Measurements from ENCODE around the gene POLRMT.

The POLRMT gene

DNA sequence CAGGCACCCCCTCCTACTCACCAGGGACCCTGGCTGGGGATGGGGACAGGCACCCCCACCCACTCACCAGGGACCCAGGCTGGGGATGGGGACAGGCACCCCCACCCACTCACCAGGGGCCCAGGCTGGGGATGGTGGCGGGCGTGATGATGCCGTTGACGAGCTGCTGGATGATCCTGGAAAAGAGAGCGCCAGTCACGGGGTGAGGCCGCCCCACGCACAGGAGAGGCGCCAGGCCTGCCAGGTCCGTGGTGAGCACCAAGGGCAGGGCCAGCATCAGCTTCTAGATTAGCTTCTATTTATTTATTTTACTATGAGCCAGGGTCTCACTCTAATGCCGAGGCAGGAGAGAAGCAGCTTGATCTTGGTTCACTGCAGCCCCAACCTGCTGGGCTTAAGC is 16.8 kb upstream of the POLRMT start:
- no peak for DNase-seq

DNA sequence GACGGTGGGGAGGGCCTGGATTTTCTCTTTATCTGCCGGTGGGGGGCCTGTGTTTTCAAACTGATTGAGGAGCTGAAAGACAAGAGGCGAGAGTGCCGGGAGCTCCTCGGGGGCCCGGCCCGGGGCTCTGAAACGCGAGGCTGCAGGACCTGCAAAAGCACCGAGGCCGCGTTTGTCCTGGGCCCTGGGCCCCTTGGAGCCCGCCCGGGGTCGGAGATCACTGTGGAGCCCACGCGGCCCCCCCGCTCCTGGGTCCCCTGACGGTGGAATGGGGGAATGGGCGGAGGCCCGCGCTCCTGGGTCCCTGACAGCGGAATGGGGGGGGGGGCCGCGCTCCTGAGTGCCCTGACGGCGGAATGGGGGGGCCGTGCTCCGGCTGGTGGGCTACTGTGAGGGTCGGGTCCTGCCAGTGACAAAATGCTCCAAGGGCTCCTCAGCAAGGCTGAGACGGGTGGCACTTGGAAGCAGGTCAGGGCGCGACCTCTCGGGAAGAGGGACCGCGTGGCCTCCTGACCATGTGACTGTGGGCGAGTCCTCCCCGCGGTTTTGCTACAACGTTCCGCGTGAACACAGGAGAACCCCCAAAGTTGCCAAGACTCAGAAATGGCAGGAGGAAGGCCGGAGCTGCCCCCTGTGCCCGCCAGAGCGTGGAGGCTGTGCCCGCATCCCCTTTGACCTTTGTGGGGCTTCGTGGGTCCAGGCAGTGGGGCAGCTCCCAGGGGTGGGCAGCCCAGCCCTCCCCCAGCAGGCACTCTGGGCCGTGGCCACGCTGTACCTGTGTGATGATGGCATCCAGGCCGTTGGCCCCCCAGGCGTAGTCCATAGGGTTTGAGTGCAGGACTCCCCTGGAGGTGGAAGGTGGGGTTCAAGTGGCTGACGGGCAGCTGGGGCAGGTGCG is 15.8 kb upstream of the POLRMT start:
- DNase-seq = no peak
- in situ Hi-C loops (cut with MboI; ENCODE audit: low pct_unique_long_range_greater_than_20kb, low sequenced_read_pairs) = no loop called here

More for the DNA sequence above, 16.8 kb upstream of the POLRMT start:
- in situ Hi-C loops (cut with MboI; ENCODE audit: low pct_unique_long_range_greater_than_20kb, low sequenced_read_pairs) = no loop called here

- no peak for DNase-seq
- in situ Hi-C loops (cut with MboI; ENCODE audit: low pct_unique_long_range_greater_than_20kb, low sequenced_read_pairs) = no loop called here
Measured at GRCh38 chr19:648305-648704, 15.0 kb upstream of the POLRMT start.

GRCh38 chr19:647566-648284 is 14.4 kb upstream of the POLRMT start:
- DNase-seq = no peak
- in situ Hi-C loops (cut with MboI; ENCODE audit: low pct_unique_long_range_greater_than_20kb, low sequenced_read_pairs) = no loop called here

DNA sequence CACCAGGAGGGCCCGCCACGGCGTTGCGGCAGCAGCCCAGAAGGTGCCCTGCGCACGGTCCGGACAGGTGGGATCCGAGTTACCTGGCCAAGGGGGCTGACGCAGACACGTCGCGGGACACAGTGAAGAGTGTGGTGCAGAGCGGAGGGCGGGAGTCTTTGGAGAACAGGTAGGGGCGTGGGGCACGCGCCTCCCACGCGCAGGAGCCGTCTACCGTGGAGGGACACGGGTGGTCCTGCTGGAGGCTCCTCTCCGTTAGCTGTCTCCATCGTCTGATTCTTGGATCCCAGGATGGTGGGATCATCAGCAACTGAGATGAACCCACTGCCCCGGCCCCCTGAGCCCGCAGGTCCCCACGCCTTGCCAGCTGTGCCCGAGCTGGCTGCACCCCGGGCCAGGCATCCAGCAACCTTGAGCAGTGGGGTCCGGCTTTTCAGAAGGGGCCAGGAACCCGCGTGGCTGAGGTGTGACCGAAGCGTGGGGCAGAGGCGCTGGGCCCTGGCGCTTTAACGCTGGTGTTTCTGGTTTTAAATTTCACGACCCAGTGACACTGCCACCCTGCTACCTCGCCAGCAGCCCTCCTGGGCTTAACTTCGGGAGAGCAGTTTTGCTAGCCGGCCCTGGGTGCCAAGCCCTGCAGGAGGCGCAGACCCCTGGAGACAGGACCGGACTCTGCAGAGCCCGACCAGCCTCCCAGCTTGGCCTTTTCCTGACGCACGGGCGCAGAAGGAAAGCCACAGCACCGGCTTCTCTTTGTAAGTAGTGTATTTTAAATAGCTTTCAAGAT is 13.6 kb upstream of the POLRMT start:
- in situ Hi-C loops (cut with MboI; ENCODE audit: low pct_unique_long_range_greater_than_20kb, low sequenced_read_pairs) = no loop called here
- DNase-seq = no peak

GRCh38 chr19:645912-646778 is 12.8 kb upstream of the POLRMT start:
- in situ Hi-C loops (cut with MboI; ENCODE audit: low pct_unique_long_range_greater_than_20kb, low sequenced_read_pairs) = no loop called here
- DNase-seq = no peak

GRCh38 chr19:644789-645188 is 11.5 kb upstream of the POLRMT start:
- in situ Hi-C loops (cut with MboI; ENCODE audit: low pct_unique_long_range_greater_than_20kb, low sequenced_read_pairs) = no loop called here
- DNase-seq = no peak

GRCh38 chr19:644363-644762 is 11.0 kb upstream of the POLRMT start:
- in situ Hi-C loops (cut with MboI; ENCODE audit: low pct_unique_long_range_greater_than_20kb, low sequenced_read_pairs) = no loop called here
- no peak for DNase-seq

DNA sequence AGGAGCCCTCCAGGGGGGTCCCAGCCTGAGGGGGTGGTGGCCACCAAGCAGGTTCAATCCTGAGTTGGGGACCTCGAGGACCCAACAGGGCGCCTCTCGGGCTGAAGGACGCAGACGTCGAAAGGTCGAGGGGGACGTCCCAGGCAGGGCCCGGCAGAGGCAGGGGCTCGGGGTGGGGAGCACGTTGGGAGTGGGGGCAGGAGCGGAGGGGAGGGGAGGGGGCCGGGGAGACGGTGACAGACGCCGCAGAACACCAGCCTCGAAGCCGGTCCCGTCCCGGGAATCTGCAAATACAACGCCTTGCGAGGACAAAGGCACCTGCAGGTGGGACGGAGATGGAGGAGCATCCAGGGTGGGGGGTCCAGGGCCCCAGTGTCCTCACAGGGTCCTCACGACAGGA is 10.4 kb upstream of the POLRMT start:
- no peak for DNase-seq
- in situ Hi-C loops (cut with MboI; ENCODE audit: low pct_unique_long_range_greater_than_20kb, low sequenced_read_pairs) = no loop called here

GRCh38 chr19:642767-643727 is 9.7 kb upstream of the POLRMT start:
- no peak for DNase-seq
- in situ Hi-C loops (cut with MboI; ENCODE audit: low pct_unique_long_range_greater_than_20kb, low sequenced_read_pairs) = no loop called here

GRCh38 chr19:641702-642101 is 8.4 kb upstream of the POLRMT start:
- no peak for DNase-seq
- in situ Hi-C loops (cut with MboI; ENCODE audit: low pct_unique_long_range_greater_than_20kb, low sequenced_read_pairs) = no loop called here

GRCh38 chr19:640606-641189 is 7.4 kb upstream of the POLRMT start:
- no peak for DNase-seq
- in situ Hi-C loops (cut with MboI; ENCODE audit: low pct_unique_long_range_greater_than_20kb, low sequenced_read_pairs) = no loop called here

DNA sequence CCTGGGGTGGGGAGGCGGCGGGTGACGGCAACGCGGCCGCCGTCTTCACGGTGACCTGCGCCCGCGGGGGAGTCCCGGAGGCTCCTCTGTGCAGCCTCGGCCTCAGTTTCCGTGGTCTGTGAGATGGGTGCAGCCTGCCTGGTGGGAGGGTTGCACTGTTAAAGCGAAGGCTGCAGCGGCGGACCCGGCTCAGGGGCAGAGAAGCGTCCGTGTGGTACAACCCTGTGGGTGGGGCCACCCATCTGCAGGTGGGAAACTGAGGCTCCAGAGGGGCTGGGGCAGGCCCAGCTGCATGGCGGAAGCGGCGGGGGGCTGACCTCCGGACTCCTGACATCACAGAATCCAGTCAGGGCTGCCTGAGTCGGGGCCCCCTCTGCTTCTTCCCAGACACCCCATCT is 6.8 kb upstream of the POLRMT start:
- in situ Hi-C loops (cut with MboI; ENCODE audit: low pct_unique_long_range_greater_than_20kb, low sequenced_read_pairs) = no loop called here
- no peak for DNase-seq

DNA sequence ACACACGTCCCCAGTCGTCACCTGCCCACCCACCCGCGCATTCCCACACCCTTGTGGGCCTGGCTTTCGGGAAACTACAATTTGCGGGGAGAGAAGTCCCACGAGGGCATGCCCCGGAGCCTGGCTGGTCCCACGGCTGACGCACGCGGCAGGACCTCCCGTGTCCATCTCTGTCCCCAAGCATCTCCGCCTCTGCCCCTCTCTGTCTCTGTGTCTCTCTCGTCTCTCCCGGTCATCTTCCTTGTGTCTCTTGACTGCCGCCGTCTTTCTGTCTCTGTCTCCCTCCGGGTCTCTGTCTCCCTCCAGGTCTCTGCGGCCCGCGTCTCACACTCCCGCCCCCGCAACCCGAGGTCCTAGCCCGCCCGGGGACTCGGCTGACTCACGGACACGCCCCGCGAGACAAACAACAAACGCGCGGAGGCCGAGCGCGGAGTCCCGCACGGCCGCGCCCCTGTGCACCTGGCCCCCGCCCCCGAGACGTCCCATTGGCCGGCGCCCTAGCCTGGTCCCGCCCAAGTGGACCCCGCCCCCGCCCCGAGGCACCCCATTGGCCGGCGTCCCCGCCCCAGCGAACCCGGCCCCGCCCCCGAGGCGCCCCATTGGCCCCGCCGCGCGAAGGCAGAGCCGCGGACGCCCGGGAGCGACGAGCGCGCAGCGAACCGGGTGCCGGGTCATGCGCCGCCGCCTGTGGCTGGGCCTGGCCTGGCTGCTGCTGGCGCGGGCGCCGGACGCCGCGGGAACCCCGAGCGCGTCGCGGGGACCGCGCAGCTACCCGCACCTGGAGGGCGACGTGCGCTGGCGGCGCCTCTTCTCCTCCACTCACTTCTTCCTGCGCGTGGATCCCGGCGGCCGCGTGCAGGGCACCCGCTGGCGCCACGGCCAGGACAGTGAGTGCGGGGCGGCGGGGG is 6.2 kb upstream of the POLRMT start, which contains the start of gene FGF22:
Gene FGF22, plus strand, starts transcription at position 627 of the 908 bp plus-strand sequence. Its CDS starts 47 bp downstream, at position 674.
- in situ Hi-C loops (cut with MboI; ENCODE audit: low pct_unique_long_range_greater_than_20kb, low sequenced_read_pairs) = no loop called here
- DNase-seq = peak; percentile 55

DNA sequence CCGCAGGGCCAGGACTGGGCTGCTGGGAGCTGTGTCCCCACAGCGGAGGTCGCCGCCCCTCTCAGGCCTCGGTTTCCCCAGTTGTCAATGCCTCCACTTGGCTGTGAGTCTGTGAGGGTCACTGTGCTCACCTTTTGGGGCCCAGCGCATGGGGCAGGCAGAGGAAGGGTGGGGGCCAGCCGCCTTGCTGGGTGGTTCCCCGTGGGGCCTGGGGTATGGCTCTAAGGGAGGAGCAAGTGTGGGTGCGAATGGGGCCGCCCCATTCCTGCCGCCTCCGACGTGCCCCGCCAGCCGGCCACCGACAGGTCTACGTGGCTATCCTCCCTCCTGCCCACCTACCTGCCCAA is 5.5 kb upstream of the POLRMT start:
- no peak for DNase-seq
- in situ Hi-C loops (cut with MboI; ENCODE audit: low pct_unique_long_range_greater_than_20kb, low sequenced_read_pairs) = no loop called here

GRCh38 chr19:634975-635652 is 1.8 kb upstream of the POLRMT start:
- in situ Hi-C loops (cut with MboI; ENCODE audit: low pct_unique_long_range_greater_than_20kb, low sequenced_read_pairs) = no loop called here
- no peak for DNase-seq

Data from KBM-7 (cell line).